IMR-90 (cell line): Measurements from ENCODE around the gene RPTOR.

ENCODE experiments used
- BHLHE40 ChIP-seq: fragments of 150-350 bp; IDR thresholded peaks from 2 replicates; pipeline ENCODE4 v1.6.1; 2016; ENCODE audit warnings: mild to moderate bottlenecking, low read depth, low read length
- CEBPB ChIP-seq: IDR thresholded peaks from 2 replicates; pipeline ENCODE4 v1.6.1; 2012; ENCODE audit warnings: low read depth, low read length, improper control_type of control experiment
- CHD1 ChIP-seq: IDR thresholded peaks from 2 replicates; pipeline ENCODE4 v1.6.1; 2012; ENCODE audit warnings: low read depth, low read length, improper control_type of control experiment
- CTCF ChIP-seq: conservative IDR thresholded peaks from 2 replicates; pipeline ENCODE4 v1.5.1; 2012; ENCODE audit warnings: mild to moderate bottlenecking, low read depth, low read length, improper control_type of control experiment
- FOS ChIP-seq: fragments of 150-350 bp; IDR thresholded peaks from 2 replicates; pipeline ENCODE4 v1.6.1; 2016; ENCODE audit warnings: low read depth, low read length
- MAFK ChIP-seq: IDR thresholded peaks from 2 replicates; pipeline ENCODE4 v1.6.1; 2012; ENCODE audit warnings: low read depth, low read length, improper control_type of control experiment
- MAZ ChIP-seq: IDR thresholded peaks from 2 replicates; pipeline ENCODE4 v1.6.1; 2012; ENCODE audit warnings: low read depth, mild to moderate bottlenecking, low read length, improper control_type of control experiment, moderate library complexity, borderline replicate concordance
- POLR2A ChIP-seq: IDR thresholded peaks from 2 replicates; pipeline ENCODE4 v1.6.1; 2012; ENCODE audit warnings: mild to moderate bottlenecking, low read depth, low read length
- RAD21 ChIP-seq: IDR thresholded peaks from 2 replicates; pipeline ENCODE4 v1.6.1; 2012; ENCODE audit warnings: low read length, improper control_type of control experiment
- RCOR1 ChIP-seq: IDR thresholded peaks from 2 replicates; pipeline ENCODE4 v1.6.1; 2012; ENCODE audit warnings: mild to moderate bottlenecking, low read length, improper control_type of control experiment; ENCODE audit not compliant: insufficient replicate concordance
- RFX5 ChIP-seq: IDR thresholded peaks from 2 replicates; pipeline ENCODE4 v1.8.0; 2012; ENCODE audit warnings: low read depth, mild to moderate bottlenecking, low read length, moderate library complexity
- SMC3 ChIP-seq: fragments of 150-350 bp; IDR thresholded peaks from 2 replicates; pipeline ENCODE4 v1.6.1; 2016; ENCODE audit warnings: low read depth, mild to moderate bottlenecking, antibody characterized with exemption, low read length, moderate library complexity
- USF2 ChIP-seq: fragments of 150-350 bp; IDR thresholded peaks from 2 replicates; pipeline ENCODE4 v1.6.1; 2017; ENCODE audit warnings: mild to moderate bottlenecking, antibody characterized with exemption, low read length, low read depth

- TF ChIP-seq POLR2A (no peak), CTCF (no peak), MAFK (no peak), CEBPB (no peak), SMC3 (no peak), RCOR1 (no peak), FOS (no peak), CHD1 (no peak), RAD21 (no peak), RFX5 (no peak), MAZ (no peak), USF2 (no peak), BHLHE40 (no peak)
These were observed 59.5 kb downstream of the RPTOR start for GRCh38 chr17:80604009-80604669.
